GM18498 (cell line): ENCODE measurements around the gene TGFBR3.
A peak's percentile ranks its signal among the peaks of the same experiment; 100 is the strongest.

Experiments
- ATAC-seq: cut with Tn5 transposase; IDR thresholded peaks from one replicate; pipeline ENCODE4 v1.9.1; 2021; ENCODE audit warnings: mild to moderate bottlenecking, moderate library complexity; ENCODE audit not compliant: unreplicated experiment

The TGFBR3 gene

DNA sequence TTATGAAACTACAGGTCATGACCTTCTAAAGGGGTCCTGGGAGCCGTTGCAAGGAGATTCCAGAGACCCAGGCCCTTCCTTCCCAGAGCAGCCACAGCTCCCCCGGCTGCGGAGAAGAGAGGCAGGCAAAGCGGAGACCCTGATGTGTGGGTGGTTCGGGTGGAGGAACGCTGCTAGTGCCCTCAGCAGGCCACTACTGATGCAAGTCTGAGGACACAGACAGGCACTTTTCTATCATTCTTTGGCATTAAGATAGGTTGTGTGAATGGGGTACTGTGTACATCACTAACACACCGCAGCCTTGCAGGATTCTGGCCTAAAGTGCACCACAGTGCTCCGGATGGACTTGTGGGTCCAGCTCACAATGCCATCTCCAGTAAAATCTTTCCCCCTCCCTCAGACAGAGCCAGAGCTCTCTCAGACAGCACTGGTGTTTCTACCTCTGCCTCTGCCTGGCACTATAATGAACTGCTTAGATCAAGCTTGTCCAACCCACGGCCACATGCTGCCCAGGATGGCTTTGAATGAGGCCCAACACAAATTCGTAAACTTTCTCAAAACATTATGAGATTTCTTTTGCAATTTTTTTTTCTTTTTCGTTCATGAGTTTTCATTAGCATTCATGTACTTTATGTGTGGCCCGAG is 121.4 kb downstream of the TGFBR3 start:
- ATAC-seq: no peak

DNA sequence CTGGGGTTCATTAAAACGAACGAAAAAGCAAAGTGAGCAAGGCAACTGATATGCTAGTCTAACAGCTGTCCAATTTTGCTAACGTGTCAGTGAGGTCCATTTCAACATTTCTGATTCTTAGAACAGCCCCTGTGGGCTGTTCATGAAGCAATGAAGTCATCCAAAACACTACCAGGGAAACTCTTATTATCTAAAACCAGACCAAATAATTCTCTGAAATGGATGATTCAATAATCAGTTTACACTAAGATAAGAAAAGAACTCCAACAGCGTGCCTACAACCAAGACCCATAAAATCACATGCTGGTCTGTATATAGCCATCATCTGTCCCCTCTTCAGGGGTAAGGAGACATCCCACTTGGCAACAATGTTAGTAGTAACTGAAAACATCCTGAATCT is 122.7 kb downstream of the TGFBR3 start:
- ATAC-seq: no peak

DNA sequence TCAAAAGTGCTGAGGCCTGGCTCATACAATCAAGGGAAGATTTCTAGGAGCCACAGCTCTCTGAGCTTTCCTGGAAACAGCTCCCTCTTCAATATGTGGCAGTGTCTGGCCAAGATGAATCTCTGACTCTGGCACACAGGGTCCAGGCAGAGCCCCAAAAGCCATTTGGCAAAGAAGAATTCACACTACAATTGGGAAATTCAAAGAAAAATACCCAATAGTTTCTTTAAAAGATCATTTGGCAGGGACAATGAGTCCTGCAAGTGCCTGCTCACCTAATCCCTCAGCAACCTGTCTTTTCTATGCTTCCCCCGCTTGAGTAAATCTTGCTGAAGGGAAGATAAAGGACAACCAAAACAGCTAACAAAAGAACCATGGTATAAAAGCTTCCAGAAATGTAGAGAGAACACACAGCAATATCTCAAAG is 124.6 kb downstream of the TGFBR3 start:
- ATAC-seq: no peak

DNA sequence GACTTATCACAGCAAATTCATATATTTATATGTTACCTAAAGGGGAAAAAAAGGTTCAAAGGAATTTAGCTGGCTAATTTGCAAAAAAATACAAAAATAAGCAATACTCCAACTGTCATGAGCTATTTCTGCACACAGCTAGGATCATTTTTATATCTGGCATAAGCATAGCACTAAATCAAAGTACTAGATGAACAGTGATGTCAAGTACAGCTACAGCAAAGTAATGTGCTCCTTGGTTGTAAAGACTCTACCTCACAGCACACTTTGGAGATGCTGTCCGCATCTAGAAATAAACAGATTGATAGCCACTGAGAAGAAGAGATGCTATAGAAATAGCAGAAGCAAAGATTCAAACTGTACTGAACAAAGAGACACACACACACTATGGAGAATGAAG is 125.4 kb downstream of the TGFBR3 start:
- no peak for ATAC-seq

DNA sequence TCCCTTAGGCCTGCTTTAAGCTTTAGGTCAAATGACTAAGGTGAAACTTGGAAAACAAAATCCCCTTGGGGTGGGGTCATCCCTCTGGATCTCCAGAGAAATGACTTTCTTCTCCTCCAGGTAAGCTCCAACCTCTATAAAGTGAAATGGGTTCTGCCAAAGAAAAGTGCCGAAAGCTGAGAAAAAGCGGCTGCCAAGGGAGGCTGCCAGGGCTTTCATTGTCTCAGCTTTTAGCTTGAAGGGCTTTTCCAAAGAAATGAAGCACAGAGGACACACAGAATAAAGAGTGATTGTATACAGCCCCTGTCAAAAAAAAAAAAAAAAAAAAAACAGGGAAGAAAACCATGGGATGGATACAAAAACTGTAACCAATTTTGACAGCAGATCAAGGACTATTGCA is 126.9 kb downstream of the TGFBR3 start:
- no peak for ATAC-seq

DNA sequence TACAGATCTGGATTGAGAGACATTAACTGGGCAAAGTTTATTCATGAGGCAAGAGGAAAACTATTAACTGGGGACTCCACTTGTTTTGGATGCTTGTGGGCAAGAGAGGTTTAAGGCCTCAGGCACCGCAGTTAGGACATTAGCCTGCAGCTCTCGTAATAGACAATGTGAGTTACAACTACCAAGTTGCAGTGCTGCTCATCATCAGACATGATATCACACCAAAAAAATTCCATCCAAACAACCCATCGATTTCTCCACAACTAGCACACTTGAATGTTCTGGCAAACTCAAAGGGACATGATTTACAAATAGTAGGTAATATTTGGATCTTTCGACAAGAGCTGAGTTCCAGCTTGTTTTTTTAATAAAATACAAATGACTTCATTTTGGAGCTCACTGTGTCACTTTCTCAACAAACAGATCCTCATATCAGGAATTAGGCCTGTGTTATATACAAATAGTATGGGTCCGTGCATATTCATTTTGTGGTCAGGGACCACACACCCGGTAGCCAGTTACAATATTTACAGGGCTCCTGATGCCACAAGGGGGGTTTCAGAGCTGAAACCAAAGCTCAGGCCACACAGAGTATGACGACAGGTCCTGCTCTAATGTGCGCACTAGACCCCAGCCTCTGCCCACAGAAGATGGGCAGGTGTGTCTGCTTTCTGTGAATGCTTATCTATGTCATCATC is 128.0 kb downstream of the TGFBR3 start:
- no peak for ATAC-seq

DNA sequence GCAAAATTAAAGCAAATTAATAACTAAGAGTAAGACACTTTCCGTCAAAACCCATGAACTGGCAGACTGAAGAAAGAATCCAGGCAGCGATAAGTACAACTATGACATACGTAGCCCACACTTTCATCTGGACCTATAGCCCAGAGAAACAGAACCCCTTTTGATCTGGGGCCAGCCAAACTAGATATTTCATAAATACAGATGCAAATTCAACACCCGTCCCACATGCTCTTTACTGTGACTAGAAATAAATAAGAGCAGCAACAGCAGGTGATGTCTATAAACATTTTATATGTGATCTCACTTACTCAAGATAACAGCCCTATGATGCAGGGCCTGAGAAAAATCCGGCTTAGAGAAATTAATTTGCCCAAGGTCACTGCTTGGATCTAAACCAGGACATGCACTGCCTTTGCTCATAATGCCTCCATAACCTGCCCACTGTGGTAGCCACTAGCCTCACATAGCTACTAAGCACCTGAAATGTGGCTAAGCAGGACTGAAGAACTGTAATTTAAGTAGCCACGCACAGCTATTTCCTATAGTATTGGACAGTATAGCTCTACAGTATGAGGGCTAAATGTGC is 130.2 kb downstream of the TGFBR3 start:
- ATAC-seq: no peak

DNA sequence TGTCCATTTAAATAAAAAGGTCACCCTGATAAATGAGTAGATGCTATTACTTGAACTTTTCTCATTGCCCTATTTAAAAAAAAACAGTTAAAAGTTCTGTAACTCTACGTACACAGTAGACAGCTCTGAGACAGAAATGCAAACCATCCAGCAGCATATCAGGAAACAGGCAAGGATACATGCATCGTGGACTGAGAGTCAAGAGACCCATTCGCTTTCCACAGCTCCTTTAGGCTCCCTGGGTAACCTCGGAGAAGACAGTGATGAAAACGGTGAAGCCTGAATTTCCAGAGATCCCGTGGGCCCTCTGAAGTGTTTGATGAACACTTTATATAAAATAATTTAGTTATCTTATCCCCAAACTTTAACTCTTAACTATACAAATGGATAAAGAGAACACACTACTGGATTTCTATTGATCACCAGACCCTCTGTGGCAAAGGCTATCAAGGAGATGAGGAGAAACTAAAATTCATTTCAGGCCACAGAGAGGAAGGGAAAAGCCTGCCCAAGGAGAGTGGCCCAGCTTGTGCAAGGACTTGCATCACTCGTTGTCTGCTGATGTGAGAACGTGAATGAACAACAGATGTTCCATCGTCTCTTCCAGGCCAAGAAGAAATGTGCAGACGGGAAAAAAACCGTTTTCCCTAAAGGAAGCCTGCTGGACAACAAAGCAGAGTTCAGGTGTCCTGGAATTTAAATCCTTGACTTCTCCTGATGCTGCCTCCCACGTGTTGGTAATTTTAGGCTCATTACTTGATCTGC is 131.0 kb downstream of the TGFBR3 start:
- ATAC-seq: no peak

DNA sequence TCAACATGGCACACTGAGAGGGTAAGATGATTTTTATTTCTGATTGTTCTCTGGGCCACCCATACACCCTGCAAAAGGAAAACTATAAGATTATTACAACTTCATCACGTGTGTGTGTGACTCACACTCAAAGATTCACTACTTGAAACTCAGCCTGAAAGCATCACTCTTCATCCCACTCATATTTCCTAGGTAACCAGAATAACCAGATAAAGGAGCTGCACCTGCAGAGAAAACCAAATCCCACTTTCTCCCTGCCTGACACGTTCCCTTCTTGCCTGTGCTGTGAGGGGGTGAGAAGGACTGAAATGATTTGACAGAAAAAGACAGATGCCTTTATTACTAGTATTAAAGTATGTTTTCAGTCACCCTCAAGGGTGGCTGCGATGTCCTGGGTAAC is 131.6 kb downstream of the TGFBR3 start:
- peak; percentile 60 for ATAC-seq

DNA sequence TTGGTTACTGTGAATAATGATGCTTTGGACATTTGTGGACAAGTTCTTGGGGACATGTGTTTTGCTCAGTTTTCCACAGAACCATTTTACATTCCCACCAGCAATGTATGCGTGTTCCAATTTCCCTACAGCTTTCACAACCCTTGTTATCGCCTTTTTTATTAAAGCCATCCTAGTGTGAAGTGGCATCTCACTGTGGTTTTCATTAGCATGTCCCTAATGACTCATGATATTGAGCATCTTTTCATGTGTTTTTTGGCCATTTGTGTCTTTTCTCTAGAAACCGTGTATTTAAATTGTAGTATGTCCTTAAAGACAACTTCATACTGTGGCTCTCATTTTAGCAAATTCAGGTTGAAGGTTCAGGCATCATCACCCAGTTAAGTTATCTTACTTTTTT is 132.1 kb downstream of the TGFBR3 start:
- no peak for ATAC-seq

DNA sequence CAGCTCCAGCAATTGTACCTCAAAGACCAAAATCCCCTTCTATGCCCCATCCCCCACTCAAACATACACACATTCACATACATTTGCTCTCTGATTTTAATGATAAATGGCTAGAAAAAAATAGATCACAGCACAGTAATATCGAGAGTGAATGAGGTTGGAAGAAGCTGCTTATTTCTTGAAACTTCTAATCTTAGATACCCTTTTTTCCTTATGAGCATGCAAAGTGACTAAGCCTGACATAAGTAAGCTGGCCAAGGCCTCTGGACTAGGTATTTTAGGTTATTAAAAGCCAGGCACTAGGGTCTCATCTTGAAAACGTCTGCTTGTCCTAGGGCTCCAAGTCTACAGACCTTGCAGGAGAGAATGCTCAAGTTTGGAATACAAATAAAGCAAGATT is 133.6 kb downstream of the TGFBR3 start:
- ATAC-seq: peak; percentile 58

DNA sequence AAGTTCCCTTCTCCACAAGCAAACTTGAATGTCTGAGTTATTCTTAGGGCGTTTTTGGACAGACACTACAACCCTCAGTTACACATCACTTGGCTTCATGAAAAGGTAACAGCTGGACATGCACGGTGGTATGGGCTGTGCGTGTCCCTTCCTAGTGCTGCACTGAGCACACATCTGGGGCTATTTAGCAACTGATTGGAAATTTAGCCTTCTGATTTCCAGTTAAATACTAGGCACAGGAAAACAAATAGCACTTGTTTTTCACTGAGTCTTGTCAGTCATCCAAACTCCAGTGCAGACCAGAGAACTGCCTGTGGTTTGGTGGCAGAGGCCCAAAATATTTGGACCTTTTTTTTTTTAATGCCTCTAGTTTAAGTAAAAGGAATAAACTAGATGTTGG is 134.7 kb downstream of the TGFBR3 start:
- no peak for ATAC-seq

DNA sequence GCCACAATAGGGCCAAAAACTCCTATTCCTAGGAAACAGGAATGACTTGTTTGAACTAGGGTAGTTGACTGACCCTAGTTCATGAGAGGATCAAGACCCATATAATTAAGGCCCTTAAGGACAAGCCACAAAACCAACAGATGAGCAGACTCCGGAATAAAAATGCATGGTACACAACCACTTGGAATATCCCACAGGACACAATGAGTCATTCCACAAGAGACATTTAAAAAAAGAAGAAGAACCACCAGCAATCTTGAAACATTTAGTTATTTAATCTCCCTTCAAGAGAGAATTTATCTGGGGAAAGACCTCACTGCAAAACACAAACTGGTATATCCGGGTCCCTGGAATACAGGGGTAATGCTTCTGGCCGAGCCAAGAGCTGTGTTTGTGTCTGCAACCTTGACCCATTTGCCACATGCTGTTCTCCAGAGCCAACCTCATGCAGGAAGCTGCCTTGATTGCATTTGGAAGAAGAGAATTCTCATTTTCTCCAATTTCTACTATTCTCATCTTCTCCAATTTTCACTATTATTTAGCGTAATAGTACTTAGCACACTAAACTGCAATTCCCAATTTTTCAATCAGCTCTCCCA is 135.5 kb downstream of the TGFBR3 start:
- no peak for ATAC-seq

DNA sequence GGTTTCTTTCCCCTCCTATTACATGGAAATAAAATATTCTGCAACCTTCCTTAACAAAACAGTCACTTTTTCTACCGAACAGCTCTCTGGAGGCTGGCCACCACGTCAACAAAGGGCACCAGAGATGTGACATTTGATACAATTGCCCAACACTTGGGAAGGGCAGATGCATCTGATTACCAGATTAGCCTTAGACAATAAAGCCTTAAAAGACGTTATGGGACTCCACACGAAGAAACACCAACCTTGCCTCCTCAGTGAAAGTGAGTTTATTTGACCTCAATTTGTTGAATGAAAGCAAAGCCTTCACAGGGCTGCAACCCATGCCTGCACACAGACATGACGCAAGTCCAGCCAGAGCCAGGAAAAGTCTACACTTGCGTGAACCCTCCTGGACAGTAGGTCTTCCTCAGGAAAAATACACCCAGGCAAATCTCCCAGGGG is 136.1 kb downstream of the TGFBR3 start:
- ATAC-seq: no peak

DNA sequence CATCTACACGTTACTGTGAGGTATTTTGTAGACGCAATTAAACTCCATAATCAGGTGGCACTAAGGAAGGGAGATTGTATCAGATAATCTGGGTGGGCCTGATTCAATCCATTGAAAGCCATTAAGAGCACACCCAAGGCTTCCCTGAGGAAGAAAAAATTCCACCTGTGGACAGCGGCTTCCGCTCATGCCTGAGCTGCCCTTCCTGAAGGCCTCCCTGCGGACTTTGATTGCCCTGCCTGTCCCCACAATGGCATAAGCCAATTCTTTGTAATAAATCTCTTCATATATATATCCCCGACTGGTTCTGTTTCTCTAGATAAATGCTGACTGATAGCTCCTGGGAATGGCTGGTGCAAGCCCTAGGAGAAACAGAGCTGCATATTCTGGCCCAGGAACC is 138.3 kb downstream of the TGFBR3 start:
- ATAC-seq: no peak

DNA sequence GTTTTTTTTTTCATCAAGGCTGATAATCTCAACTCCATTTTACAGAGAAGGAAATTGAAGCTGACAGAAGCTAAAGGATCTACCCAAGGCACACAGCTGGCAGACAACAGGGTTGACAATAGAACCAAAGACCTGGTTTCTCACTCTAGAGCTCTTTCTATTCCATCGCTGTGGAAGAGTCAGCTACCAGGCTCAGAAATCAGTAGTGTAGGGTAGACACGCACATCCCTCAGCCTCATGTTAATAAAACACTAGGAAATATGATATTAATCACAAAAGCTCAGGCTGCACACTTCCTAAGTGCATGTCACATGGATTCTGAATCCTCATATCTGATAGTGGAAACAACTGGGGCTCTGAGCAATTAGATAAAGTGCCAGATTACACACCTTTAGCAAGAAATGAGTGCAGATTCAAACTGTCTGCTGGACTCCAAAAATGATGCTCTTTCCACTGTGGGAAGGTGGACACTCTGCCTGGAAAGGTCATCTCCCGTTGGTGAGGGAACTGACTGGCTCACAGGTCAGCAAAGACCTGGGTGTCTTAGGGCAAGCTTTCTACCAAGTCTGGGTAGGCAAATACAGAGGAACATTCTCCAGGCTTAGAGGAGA is 139.1 kb downstream of the TGFBR3 start:
- ATAC-seq: no peak

DNA sequence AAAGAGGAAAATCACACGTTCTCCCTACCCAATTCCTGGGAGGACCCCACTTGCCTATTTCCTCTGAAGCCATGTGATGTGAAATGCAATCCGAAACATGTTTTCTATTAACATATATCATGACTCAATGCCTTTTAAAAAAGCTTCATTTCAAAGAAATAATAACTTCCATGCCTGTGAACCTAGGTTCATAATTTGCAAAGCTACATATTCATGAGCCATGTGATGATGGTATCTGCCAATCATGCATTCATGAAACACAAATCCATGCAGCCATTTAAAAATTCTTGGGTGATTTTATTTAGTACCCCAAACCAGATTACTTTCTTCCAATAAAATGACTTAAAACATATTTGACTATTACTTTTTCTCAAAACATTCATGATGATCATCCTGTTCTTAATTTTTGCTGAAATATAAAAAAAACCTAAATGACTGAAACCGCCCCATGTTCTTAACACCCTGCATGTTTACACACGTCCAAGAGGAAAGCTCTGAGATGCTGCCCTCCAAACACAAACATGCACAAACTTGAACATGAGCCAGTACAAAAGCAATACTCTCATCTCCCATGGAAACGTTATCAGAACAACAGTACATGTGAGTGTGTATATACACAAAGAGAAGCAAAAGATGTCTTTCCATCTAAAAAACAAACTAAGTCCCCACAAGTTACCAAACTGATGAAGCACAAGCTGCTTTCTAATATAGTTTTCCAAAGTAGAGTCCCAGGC is 140.1 kb downstream of the TGFBR3 start:
- ATAC-seq: no peak

DNA sequence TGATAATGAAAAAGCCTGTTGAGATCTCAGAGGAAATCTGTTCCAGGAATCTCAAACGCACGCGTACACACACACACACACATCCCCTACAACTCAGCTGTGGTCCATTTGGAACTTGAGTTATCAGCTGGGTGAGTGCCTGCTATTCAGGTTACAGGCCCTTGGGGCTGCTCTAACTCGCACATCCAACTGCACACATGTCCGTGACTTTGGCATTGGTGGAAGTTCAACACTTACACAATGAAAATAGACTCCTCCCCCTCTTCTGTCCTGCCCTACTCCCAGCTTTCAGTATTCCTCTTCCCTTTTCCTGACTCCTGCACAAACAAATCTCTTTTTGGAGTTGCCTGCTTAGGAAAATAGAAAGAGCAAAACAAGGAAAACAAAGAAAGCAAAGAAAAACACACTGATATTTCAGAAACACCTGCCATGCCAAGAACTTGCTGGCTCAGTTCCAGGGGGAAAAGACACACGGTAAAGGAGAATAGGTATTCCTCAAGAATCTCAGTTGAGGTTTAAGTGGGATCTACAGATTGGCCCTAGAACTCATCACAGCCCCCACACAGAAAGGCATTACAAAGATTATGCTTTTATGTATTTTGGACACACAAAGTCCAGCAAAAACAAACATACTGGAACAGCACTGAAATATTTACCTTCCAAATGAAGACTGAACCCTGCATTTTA is 140.9 kb downstream of the TGFBR3 start:
- no peak for ATAC-seq

DNA sequence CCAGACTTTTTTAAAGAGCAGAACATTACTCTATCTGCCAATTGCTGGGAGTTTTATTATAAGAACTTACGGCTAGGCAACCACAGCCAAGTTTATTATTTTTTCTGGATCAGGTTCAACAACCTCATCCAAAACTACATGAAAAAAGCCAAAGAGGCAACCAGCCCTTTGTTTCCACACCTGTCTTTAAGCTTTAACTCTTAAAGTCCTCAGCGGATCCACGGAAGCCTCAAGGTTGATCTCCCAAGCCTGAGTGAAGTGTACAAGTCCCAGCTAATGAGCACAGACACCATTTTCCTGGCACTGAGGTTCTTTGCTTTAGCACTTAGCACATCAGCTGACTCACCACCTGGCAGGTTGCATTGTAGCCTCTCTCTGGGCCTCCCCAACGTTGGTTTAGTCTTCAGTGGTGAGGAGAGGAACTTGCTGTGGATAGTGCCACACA is 143.1 kb downstream of the TGFBR3 start:
- no peak for ATAC-seq
